NT2/D1 (cell line): ENCODE measurements around the gene UGCG.

ENCODE experiments used
- DNase-seq: peaks from one replicate; pipeline ENCODE4 v3.0.0-alpha.2; 2011; ENCODE audit warnings: low read depth, low spot score
- H3K27me3 ChIP-seq: 2 replicates; pipeline ENCODE4 v1.6.0; 2011; ENCODE audit warnings: mild to moderate bottlenecking; ENCODE audit not compliant: insufficient read length, insufficient read depth
- H3K36me3 ChIP-seq: 2 replicates; pipeline ENCODE4 v1.6.1; 2011; ENCODE audit warnings: mild to moderate bottlenecking, low read length, mixed read lengths; ENCODE audit not compliant: insufficient read depth, insufficient read length
- H3K4me1 ChIP-seq: 2 replicates; pipeline ENCODE4 v1.5.1; 2011; ENCODE audit not compliant: insufficient read depth, insufficient read length
- H3K4me3 ChIP-seq: 2 replicates; pipeline ENCODE4 v1.5.1; 2011; ENCODE audit warnings: low read depth; ENCODE audit not compliant: insufficient read length
- H3K9ac ChIP-seq: 2 replicates; pipeline ENCODE4 v1.6.0; 2011; ENCODE audit warnings: low read depth; ENCODE audit not compliant: insufficient read length
- H3K9me3 ChIP-seq: 2 replicates; pipeline ENCODE4 v1.5.1; 2011; ENCODE audit warnings: mild to moderate bottlenecking, low read length; ENCODE audit not compliant: insufficient read depth
- SUZ12 ChIP-seq: IDR thresholded peaks from 2 replicates; pipeline ENCODE4 v1.6.1; 2011; ENCODE audit not compliant: insufficient read length, insufficient read depth; ENCODE audit errors: extremely low read depth
- YY1 ChIP-seq: IDR thresholded peaks from 2 replicates; pipeline ENCODE4 v1.6.1; 2011; ENCODE audit not compliant: insufficient read length, insufficient read depth
- ZNF274 ChIP-seq: IDR thresholded peaks from 2 replicates; pipeline ENCODE4 v1.6.1; 2011; ENCODE audit warnings: mild to moderate bottlenecking, low read depth, low read length

Gene UGCG

DNA sequence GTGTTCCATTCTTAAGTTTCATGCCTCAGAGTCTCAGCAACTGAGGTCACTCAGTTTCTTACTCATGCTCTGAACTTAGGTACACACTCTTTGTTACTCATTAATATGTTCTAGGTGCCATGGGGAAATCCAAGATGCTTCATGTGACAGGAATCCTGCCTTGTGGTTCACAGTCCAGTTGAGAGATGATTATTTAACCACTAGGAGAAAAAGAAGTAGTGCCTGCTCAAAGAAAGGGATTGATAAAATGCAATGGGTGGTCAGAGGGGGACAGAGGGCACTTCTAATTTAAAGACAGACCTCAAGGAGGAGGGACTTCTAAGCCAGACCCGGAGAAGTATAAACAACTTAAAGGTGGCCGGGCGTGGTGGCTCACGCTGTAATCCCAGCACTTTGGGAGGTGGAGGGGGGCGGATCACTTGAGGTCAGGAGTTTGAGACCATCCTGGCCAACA is 69.0 kb downstream of the UGCG start:
- no peak for DNase-seq
- Histone ChIP-seq H3K9me3 (no peaks in the 10 kb centered on the region), H3K4me3 (no peak overlapping the region), H3K4me1 (peaks cover under 1% of the 10 kb centered on the region), H3K9ac (no peak overlapping the region), H3K36me3 (no peaks in the 10 kb centered on the region), H3K27me3 (no peaks in the 10 kb centered on the region)
- TF ChIP-seq ZNF274: no peak
- TF ChIP-seq YY1: no peak
- TF ChIP-seq SUZ12: no peak

DNA sequence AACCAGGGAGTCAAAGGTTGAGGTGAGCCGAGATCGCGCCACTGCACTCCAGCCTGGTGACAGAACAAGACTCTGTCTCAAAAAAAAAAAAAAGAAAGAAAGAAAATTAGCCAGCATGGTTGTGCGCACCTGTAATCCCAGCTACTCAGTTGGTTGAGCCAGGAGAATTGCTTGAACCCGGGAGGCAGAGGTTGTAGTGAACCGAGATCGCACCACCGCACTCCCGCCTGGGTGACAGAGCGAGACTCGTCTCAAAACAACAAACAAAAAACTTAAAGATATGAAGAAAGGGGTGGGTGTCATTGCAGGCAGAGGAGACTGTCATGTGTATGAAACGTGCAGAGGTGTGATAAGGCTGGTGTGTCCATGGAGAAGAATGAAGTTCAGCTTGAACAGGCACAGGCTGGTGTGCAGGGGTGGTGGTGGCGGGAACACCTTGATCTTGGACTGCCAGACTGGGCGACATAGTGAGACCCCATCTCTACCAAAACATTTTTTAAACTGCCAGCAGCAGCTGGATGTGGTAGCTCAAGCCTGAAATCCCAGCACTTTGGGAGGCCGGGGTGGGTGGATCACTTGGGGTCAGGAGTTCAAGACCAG is 69.6 kb downstream of the UGCG start:
- no peak for TF ChIP-seq ZNF274
- Histone ChIP-seq H3K27me3 (no peaks in the 10 kb centered on the region), H3K36me3 (no peaks in the 10 kb centered on the region), H3K4me1 (peaks cover 5% of the 10 kb centered on the region), H3K9ac (no peak overlapping the region), H3K9me3 (no peaks in the 10 kb centered on the region), H3K4me3 (no peak overlapping the region)
- DNase-seq: no peak

DNA sequence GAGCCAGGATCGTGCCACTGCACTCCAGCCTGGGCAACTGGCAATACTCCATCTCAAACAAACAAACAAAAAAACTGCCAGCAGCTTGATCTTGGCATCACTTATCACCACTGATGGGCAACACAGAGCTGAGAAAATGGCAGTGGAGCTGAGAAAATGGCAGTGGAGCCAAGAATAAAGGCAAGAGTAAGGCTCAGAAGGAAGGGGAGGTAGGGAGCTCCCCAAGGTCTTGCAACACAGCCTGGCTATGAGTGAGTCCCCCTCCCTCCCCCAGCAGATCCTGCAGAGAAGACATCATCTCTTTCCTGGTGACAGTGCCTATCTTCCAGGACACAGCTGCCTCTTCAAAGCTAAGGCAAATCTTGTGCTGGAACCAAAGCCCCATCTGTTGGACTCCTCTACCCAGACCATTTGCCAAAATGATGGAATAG is 70.3 kb downstream of the UGCG start:
- Histone ChIP-seq H3K9ac (no peak overlapping the region), H3K9me3 (no peaks in the 10 kb centered on the region), H3K36me3 (no peaks in the 10 kb centered on the region), H3K27me3 (no peaks in the 10 kb centered on the region), H3K4me1 (peaks cover 5% of the 10 kb centered on the region), H3K4me3 (no peak overlapping the region)
- no peak for DNase-seq
- no peak for TF ChIP-seq ZNF274
- no peak for TF ChIP-seq YY1
- no peak for TF ChIP-seq SUZ12

DNA sequence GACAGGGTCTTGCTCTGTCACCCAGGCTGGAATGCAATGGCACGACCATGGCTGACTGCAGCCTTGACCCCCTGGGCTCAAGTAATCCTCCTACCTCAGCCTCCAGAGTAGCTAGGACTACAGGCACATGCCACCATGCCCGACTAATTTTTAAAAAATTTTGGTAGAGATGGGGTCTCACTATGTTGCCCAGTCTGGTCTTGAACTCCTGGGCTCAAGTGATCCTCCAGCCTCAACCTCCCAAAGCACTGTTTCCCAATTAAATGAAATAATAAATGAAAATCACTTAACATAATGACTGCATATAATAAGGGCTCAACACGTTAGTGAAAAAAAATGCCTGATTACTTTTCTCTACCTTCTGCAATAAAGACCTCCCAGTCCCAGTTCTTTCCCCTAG is 71.0 kb downstream of the UGCG start:
- Histone ChIP-seq H3K9ac (no peak overlapping the region), H3K36me3 (no peaks in the 10 kb centered on the region), H3K4me1 (peaks cover 5% of the 10 kb centered on the region), H3K4me3 (no peak overlapping the region), H3K27me3 (no peaks in the 10 kb centered on the region), H3K9me3 (no peaks in the 10 kb centered on the region)
- no peak for DNase-seq
- TF ChIP-seq YY1: no peak
- TF ChIP-seq ZNF274: no peak
- no peak for TF ChIP-seq SUZ12

DNA sequence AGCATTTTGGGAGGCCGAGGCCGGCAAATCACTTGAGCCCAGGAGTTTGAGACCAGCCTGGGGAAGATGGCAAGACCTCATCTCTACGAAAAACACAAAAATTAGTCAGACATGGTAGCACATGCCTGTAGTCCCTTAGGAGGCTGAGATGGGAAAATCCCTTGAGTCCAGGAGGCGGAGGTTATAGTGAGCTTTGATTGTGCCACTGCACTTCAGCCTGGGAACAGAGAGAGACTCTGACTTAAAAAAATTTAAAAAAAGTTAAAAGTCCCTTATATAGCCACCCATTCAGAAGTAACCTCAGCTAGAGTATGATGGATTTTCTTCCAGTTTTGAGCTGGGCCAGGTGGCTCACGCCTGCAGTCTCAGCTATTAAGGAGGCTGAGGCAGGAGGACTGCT is 72.4 kb downstream of the UGCG start:
- no peaks in the 10 kb centered on the region for H3K27me3 ChIP-seq
- no peaks in the 10 kb centered on the region for H3K9me3 ChIP-seq
- H3K4me3 ChIP-seq: no peak overlapping the region
- H3K36me3 ChIP-seq: no peaks in the 10 kb centered on the region
- H3K4me1 ChIP-seq: peaks cover 5% of the 10 kb centered on the region
- H3K9ac ChIP-seq: no peak overlapping the region
- TF ChIP-seq YY1 (no peak), SUZ12 (no peak)
- DNase-seq: no peak

DNA sequence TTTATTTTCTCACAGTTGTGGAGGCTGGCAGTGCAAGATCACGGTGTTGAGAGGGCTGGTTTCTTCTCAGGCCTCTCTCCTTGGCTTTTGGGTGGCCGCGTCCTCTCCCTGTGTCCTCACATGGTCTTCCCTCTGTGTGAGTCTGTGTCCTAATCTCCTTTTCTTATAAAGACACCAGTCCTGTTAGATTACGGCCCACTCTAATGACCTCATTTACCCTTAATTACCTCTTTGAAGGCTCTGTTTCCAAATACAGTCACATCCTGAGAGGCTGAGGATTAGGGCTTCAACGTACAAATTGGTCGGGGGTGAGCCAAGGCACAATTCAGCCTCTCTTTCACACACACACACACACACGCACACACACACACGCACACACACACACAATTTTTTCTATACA is 73.0 kb downstream of the UGCG start:
- Histone ChIP-seq H3K9me3 (no peaks in the 10 kb centered on the region), H3K27me3 (no peaks in the 10 kb centered on the region), H3K36me3 (no peaks in the 10 kb centered on the region), H3K9ac (no peak overlapping the region), H3K4me1 (peaks cover 8% of the 10 kb centered on the region), H3K4me3 (no peak overlapping the region)
- DNase-seq: no peak
- TF ChIP-seq ZNF274: no peak

DNA sequence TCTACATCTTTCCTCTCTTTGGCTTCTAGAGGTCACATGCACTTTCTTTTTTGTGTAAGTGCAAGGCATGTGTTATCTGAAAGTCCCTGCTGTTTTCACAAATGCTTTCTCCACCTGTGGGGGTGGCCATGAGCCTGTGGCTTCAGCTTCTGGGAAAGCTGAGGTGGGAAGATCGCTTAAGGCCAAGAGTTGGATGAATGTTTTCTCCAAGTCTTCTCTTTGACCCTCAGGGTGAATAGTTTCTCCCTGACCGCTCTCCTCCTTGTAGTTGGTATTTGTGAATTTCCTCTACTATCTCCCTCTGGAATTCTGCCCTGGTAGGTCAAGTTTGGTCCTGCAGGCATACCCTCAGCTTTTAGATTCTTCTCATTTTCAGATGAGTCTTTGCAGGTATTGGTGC is 74.2 kb downstream of the UGCG start:
- no peaks in the 10 kb centered on the region for H3K36me3 ChIP-seq
- no peaks in the 10 kb centered on the region for H3K9me3 ChIP-seq
- H3K9ac ChIP-seq: no peak overlapping the region
- no peaks in the 10 kb centered on the region for H3K27me3 ChIP-seq
- TF ChIP-seq YY1 (no peak), ZNF274 (no peak), SUZ12 (no peak)
- H3K4me1 ChIP-seq: peaks cover 9% of the 10 kb centered on the region
- H3K4me3 ChIP-seq: no peak overlapping the region
- no peak for DNase-seq

DNA sequence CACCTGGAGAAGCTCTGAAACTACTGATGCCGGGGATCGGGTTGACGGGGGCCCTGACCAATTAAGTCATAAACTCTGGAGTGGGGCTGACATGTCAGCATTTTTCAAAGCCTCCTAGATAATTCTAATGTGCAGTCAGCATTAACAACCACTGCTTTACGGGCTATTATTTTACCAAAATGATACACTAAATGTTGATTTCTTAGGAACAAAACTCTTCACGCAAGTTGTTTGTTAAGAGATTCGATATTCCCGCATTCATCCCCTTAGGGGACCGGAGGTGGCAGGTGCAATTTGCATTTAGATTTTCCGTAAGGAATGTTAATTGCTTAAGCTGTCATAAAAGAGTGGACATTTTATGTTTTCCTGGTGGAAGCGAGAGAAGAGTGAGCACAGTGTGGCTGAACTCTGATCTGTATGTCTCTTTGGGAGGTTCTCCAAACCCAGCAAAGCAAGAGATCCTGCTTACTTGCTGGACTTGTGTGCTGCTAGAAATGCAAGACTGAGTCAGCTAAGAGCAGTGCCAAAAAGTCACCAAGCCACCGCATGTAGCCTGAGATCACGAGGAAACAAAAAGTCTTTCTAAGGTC is 77.6 kb downstream of the UGCG start:
- Histone ChIP-seq H3K9ac (no peak overlapping the region), H3K36me3 (no peaks in the 10 kb centered on the region), H3K4me1 (peaks cover 9% of the 10 kb centered on the region), H3K27me3 (no peaks in the 10 kb centered on the region), H3K4me3 (no peak overlapping the region), H3K9me3 (no peaks in the 10 kb centered on the region)
- no peak for DNase-seq
- TF ChIP-seq ZNF274: no peak
- no peak for TF ChIP-seq SUZ12
- TF ChIP-seq YY1: no peak
